Suppressor macrophage treated with lipopolysaccharide for 1 hour (primary cell): ENCODE measurements around the gene ZNF33A.
"Not testable (repeated sequence)": the region's sequence is repeated elsewhere in the genome, so short reads cannot be mapped to it uniquely, and the experiment has no call there.

Experiments used
- DNase-seq, 3 donors: peaks; one replicate each; pipeline ENCODE4 v3.0.0-alpha.2; 2020 to 2022

ZNF33A gene

GRCh38 chr10:38047666-38048065, 37.2 kb downstream of the ZNF33A start:
- no peak for DNase-seq

GRCh38 chr10:38050212-38050611, 39.7 kb downstream of the ZNF33A start:
- DNase-seq: no peak

GRCh38 chr10:38054361-38054797, 43.9 kb downstream of the ZNF33A start:
- peak; percentile 15 to 52 (median 49) for DNase-seq

- not testable (repeated sequence) for DNase-seq
Observed at GRCh38 chr10:38055274-38055894, 44.9 kb downstream of the ZNF33A start.

- not testable (repeated sequence) for DNase-seq
Observed at GRCh38 chr10:38069663-38070062, 59.2 kb downstream of the ZNF33A start.

GRCh38 chr10:38070501-38070900, 60.0 kb downstream of the ZNF33A start:
- no peak for DNase-seq

GRCh38 chr10:38072552-38072951, 62.1 kb downstream of the ZNF33A start:
- DNase-seq: no peak

GRCh38 chr10:38076687-38077086, 66.2 kb downstream of the ZNF33A start:
- DNase-seq: no peak

- DNase-seq: not testable (repeated sequence)
Observed at GRCh38 chr10:38093318-38093717, 82.8 kb downstream of the ZNF33A start.

GRCh38 chr10:38093816-38094157, 83.3 kb downstream of the ZNF33A start:
- DNase-seq: no peak

GRCh38 chr10:38094158-38094926, 83.9 kb downstream of the ZNF33A start, which contains the start of gene ZNF37A:
TSS of gene ZNF37A (plus strand) at chr10:38094337. CDS start at chr10:38096618, 2,281 bp downstream.
- DNase-seq: peak; percentile 94 to 98 (median 97)

GRCh38 chr10:38094927-38095574, 84.6 kb downstream of the ZNF33A start:
- no peak for DNase-seq

- no peak for DNase-seq
Observed at GRCh38 chr10:38102880-38103279, 92.4 kb downstream of the ZNF33A start.

- DNase-seq: no peak
Observed at GRCh38 chr10:38103756-38104155, 93.3 kb downstream of the ZNF33A start.

- no peak for DNase-seq
Observed at GRCh38 chr10:38112159-38112558, 101.7 kb downstream of the ZNF33A start.
